A549 (cell line): ENCODE measurements around the gene STIM1. TPM values are rescaled to one million over a fixed set of nuclear protein-coding genes. Genes with fewer than 3 reads are reported as not detected.

ENCODE experiments used
- ATAC-seq, 2 experiments: fragments of 200-7000 bp in 1 of 2; fragments of >200 bp in 1 of 2; cut with Nextera tagmentation in 1 of 2; cut with Tn5 transposase in 1 of 2; 3 replicates each; pipeline versions ENCODE4 v1.8.0 to v1.9.1; 2018 to 2020; ENCODE audit warnings: mild to moderate bottlenecking in 1 of 2, moderate library complexity in 1 of 2
- CTCF ChIA-PET: fragments of 300-600 bp; sonication (Branson Sonifier 250); formaldehyde crosslinking; extraction: SDS; loops from one replicate; lab custom pipeline; 2021; ENCODE audit warnings: antibody characterized with exemption, inconsistent platforms; lab: Yijun Ruan, JAX
- POLR2A ChIA-PET: fragments of 350-600 bp; formaldehyde crosslinking; extraction: SDS; loops from one replicate; lab custom pipeline; 2021; ENCODE audit warnings: antibody characterized with exemption, inconsistent platforms; lab: Yijun Ruan, JAX
- DNase-seq, 2 experiments: peaks; one replicate each; pipeline versions ENCODE4 v3.0.0 to v3.0.0-alpha.2; 2011 to 2016; ENCODE audit warnings: low read depth in 1 of 2, low spot score in 1 of 2
- FAIRE-seq: peaks from 2 replicates; lab custom pipeline; 2011; peaks lifted over from hg19 to GRCh38; lab: Jason Lieb, UNC
- H3K27ac ChIP-seq, 2 experiments: fragments of >200 bp; sonication (Bioruptor Twin); formaldehyde crosslinking; 3 replicates each; pipeline ENCODE4 v1.5.1; 2016 to 2017
- H3K4me1 ChIP-seq: fragments of >200 bp; sonication (Bioruptor Twin); formaldehyde crosslinking; 3 replicates; pipeline ENCODE4 v1.6.1; 2016
- H3K4me2 ChIP-seq: fragments of >200 bp; sonication (Bioruptor Twin); formaldehyde crosslinking; 3 replicates; pipeline ENCODE4 v1.6.1; 2016
- H3K4me3 ChIP-seq: fragments of >200 bp; sonication (Bioruptor Twin); formaldehyde crosslinking; 3 replicates; pipeline ENCODE4 v1.5.1; 2016
- H3K9me3 ChIP-seq: fragments of >200 bp; sonication (Bioruptor Twin); formaldehyde crosslinking; 3 replicates; pipeline ENCODE4 v1.6.1; 2016
- CBX2 ChIP-seq: fragments of 200-600 bp; sonication (generic); IDR thresholded peaks from 2 replicates; pipeline ENCODE4 v1.6.1; 2016; ENCODE audit warnings: low read depth, mild to moderate bottlenecking, borderline replicate concordance
- EHF ChIP-seq: fragments of 250-450 bp; sonication (Bioruptor Pico); IDR thresholded peaks from 2 replicates; pipeline ENCODE4 v1.5.0; 2020; ENCODE audit warnings: mild to moderate bottlenecking
- ESRRA ChIP-seq: fragments of 150-350 bp; IDR thresholded peaks from 2 replicates; pipeline ENCODE4 v1.6.1; 2014; ENCODE audit warnings: mild to moderate bottlenecking, low read length, borderline replicate concordance
- FOSB ChIP-seq: fragments of 250-450 bp; sonication (Bioruptor Pico); IDR thresholded peaks from 2 replicates; pipeline ENCODE4 v1.5.0; 2020; ENCODE audit warnings: mild to moderate bottlenecking, moderate library complexity
- FOXS1 ChIP-seq: fragments of 250-450 bp; sonication (Bioruptor Pico); IDR thresholded peaks from 2 replicates; pipeline ENCODE4 v1.5.0; 2020; ENCODE audit warnings: mild to moderate bottlenecking, moderate library complexity
- HDAC2 ChIP-seq: fragments of 200-600 bp; sonication (generic); IDR thresholded peaks from 2 replicates; pipeline ENCODE4 v1.6.1; 2016
- HOXB13 ChIP-seq: fragments of 250-450 bp; sonication (Bioruptor Pico); IDR thresholded peaks from 2 replicates; pipeline ENCODE4 v1.5.0; 2020; ENCODE audit warnings: low read depth, mild to moderate bottlenecking, moderate library complexity
- KDM1A ChIP-seq: fragments of 200-600 bp; sonication (generic); IDR thresholded peaks from 2 replicates; pipeline ENCODE4 v1.6.1; 2016; ENCODE audit warnings: low read depth, mild to moderate bottlenecking
- KDM5A ChIP-seq: fragments of 200-600 bp; sonication (generic); IDR thresholded peaks from 2 replicates; pipeline ENCODE4 v1.6.1; 2016; ENCODE audit warnings: antibody characterized with exemption, mild to moderate bottlenecking
- NR3C1 ChIP-seq: fragments of >200 bp; sonication (Bioruptor Twin); formaldehyde crosslinking; IDR thresholded peaks from 3 replicates; pipeline ENCODE4 v1.6.1; 2017
- RFX5 ChIP-seq: fragments of 450-650 bp; IDR thresholded peaks from 2 replicates; pipeline ENCODE4 v1.7.1; 2014; ENCODE audit warnings: antibody characterized with exemption, mild to moderate bottlenecking, moderate library complexity
- RNF2 ChIP-seq: fragments of 200-600 bp; sonication (generic); IDR thresholded peaks from 2 replicates; pipeline ENCODE4 v1.6.1; 2016; ENCODE audit warnings: low read depth, mild to moderate bottlenecking, antibody characterized with exemption, moderate library complexity, borderline replicate concordance
- SMC3 ChIP-seq: fragments of >200 bp; sonication (Bioruptor Twin); formaldehyde crosslinking; IDR thresholded peaks from 3 replicates; pipeline ENCODE4 v1.6.1; 2018; ENCODE audit warnings: inconsistent platforms
- SREBF2 ChIP-seq: fragments of 450-650 bp; IDR thresholded peaks from 2 replicates; pipeline ENCODE4 v1.6.1; 2014; ENCODE audit warnings: mild to moderate bottlenecking, moderate library complexity
- WGBS: methylation state at CpG from one replicate; pipeline ENCODE4 v1.1.6; 2017; ENCODE audit errors: missing lambda C conversion rate; 5-methylcytosine and 5-hydroxymethylcytosine counted together
- polyA plus RNA-seq, 4 experiments: library from polyadenylated mRNA; depleted of rRNA in 3 of 4; stranded (reverse); fragments of >200 nt; fragmentation: RNase III in 1 of 4; extraction: RNeasy Plus Mini Kit Qiagen cat#74134 plus additional on column Dnase treatment in 1 of 4; gene quantifications; 2 replicates in 3 of 4; 3 replicates in 1 of 4; pipeline ENCODE4 v1.2.3, GENCODE V29; 2011 to 2017
- TF ChIP-seq, protein P1 (sequence below): IDR thresholded peaks from 2 replicates; pipeline ENCODE4 v1.6.1; 2012
- TF ChIP-seq, protein P2 (sequence below): fragments of 250-450 bp; sonication (Bioruptor Pico); IDR thresholded peaks from 2 replicates; pipeline ENCODE4 v1.5.0; 2021; ENCODE audit warnings: mild to moderate bottlenecking, moderate library complexity, borderline replicate concordance
- TF ChIP-seq, protein P3 (sequence below): fragments of >200 bp; sonication (Bioruptor Twin); formaldehyde crosslinking; IDR thresholded peaks from 3 replicates; pipeline ENCODE4 v1.5.1; 2016
- TF ChIP-seq, protein P4 (sequence below): IDR thresholded peaks from 2 replicates; pipeline ENCODE4 v1.6.1; 2012; ENCODE audit warnings: low read depth, borderline replicate concordance
- TF ChIP-seq, protein P5 (sequence below): fragments of 200-600 bp; sonication (generic); IDR thresholded peaks from 2 replicates; pipeline ENCODE4 v1.6.1; 2016; ENCODE audit warnings: antibody characterized with exemption, mild to moderate bottlenecking, moderate library complexity
- TF ChIP-seq, protein P6 (sequence below): fragments of 450-650 bp; IDR thresholded peaks from 2 replicates; pipeline ENCODE4 v1.6.1; 2014; ENCODE audit warnings: antibody characterized with exemption
- TF ChIP-seq, protein P7 (sequence below): IDR thresholded peaks from 2 replicates; pipeline ENCODE4 v1.6.1; 2012

STIM1 gene
- polyA plus RNA-seq, 2 of the 4 experiments (the other 2 are of a cell fraction): 35.2 to 38.7 TPM

DNA sequence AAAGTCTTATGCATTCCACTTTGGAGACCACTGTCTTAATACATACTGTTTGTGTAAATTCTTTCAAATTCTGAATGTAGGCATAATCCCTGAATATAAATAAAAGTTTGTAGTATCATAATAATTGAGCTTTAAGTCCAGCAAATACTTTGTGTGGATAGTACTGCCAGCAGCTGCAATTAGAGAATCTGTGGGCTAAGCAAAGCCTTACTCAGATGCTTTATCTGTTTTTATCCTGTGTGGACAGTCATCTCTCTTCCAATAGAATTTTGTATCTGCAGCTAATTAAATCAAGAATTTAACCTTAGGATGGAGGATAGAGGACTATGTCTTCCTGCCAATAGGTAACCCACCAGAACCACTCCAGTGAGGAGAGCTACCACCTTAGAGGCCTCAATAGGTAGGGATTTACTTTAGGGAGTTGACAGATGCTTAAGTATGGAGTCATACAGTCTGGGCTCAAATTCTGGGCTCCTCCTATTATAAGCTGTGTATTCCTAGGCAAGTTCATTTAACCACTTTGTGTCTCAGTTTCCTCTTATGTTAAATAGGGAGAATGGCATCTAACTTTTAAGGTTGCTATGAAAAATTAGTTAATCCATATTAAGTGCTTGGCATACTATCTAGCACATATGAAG, 71.1 kb downstream of the STIM1 start:
- no peak overlapping the region for H3K27ac ChIP-seq
- H3K9me3 ChIP-seq: no peaks in the 10 kb centered on the region
- ChIA-PET CTCF (interaction anchor here (0.6 to 4.9 kb wide), 10 partner anchors 10 to 146 kb away, joined by 3 to 22 read pairs (median 4); partner anchors contain the start of gene STIM1), POLR2A (no interaction called here)
- FAIRE-seq (no peak), DNase-seq (no peak), ATAC-seq (peak in 1 of 2 experiments; percentile 51; a peak in 2 of 6 replicates)
- no peak overlapping the region for H3K4me2 ChIP-seq
- H3K4me3 ChIP-seq: no peak overlapping the region
- H3K4me1 ChIP-seq: peaks cover 9% of the 10 kb centered on the region; the same call in 2 of the 3 replicates
- TF ChIP-seq, protein P1, sequence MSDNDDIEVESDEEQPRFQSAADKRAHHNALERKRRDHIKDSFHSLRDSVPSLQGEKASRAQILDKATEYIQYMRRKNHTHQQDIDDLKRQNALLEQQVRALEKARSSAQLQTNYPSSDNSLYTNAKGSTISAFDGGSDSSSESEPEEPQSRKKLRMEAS: no peak
- TF ChIP-seq CBX2 (no peak), SREBF2 (no peak), HOXB13 (no peak), KDM1A (no peak), ESRRA (no peak), RFX5 (no peak)
- TF ChIP-seq, protein P2, sequence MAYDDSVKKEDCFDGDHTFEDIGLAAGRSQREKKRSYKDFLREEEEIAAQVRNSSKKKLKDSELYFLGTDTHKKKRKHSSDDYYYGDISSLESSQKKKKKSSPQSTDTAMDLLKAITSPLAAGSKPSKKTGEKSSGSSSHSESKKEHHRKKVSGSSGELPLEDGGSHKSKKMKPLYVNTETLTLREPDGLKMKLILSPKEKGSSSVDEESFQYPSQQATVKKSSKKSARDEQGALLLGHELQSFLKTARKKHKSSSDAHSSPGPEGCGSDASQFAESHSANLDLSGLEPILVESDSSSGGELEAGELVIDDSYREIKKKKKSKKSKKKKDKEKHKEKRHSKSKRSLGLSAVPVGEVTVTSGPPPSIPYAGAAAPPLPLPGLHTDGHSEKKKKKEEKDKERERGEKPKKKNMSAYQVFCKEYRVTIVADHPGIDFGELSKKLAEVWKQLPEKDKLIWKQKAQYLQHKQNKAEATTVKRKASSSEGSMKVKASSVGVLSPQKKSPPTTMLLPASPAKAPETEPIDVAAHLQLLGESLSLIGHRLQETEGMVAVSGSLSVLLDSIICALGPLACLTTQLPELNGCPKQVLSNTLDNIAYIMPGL (CRISPR knock-in tag): no peak

DNA sequence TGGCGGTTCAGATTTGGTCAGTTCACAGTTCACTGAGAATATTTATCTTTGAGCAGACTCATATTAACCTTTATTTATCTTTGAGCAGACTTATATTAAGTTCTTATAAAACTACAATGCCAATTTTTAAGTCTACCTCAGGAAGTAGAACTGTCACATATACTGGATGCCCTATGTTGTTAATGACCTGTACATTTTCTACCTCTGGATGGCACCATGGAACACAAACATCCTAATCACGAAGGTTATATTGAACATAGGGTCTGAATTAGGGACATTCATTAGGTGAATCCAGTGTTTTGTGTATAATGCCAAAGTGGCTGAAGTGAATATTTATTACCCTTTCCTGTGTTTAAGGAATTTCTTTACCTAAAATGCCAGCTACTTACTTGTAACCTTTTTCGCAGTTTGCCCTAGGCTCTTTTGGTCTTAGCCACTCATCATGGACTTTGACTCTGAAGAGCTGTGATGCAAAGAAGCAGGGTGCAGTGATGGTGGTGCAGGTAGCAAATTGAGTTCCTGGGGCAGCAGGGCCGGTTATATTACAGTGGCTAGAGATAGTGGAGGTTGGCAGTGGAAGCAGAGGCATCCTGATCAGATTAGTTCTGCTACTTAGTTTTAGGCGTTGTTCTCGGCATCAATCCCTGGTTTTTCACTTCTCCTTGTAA, 71.8 kb downstream of the STIM1 start:
- ATAC-seq (peak in 1 of 2 experiments; percentile 39; a peak in 1 of 6 replicates), FAIRE-seq (no peak), DNase-seq (no peak)
- ChIA-PET CTCF (interaction anchor here (0.6 to 4.9 kb wide), 8 partner anchors 11 to 145 kb away, joined by 3 to 22 read pairs (median 4); partner anchors contain the start of gene STIM1), POLR2A (no interaction called here)
- H3K4me1 ChIP-seq: peaks cover 9% of the 10 kb centered on the region; the same call in 2 of the 3 replicates
- no peak overlapping the region for H3K27ac ChIP-seq
- H3K4me3 ChIP-seq: no peak overlapping the region
- H3K4me2 ChIP-seq: no peak overlapping the region
- no peak for TF ChIP-seq RNF2
- TF ChIP-seq, protein P3, sequence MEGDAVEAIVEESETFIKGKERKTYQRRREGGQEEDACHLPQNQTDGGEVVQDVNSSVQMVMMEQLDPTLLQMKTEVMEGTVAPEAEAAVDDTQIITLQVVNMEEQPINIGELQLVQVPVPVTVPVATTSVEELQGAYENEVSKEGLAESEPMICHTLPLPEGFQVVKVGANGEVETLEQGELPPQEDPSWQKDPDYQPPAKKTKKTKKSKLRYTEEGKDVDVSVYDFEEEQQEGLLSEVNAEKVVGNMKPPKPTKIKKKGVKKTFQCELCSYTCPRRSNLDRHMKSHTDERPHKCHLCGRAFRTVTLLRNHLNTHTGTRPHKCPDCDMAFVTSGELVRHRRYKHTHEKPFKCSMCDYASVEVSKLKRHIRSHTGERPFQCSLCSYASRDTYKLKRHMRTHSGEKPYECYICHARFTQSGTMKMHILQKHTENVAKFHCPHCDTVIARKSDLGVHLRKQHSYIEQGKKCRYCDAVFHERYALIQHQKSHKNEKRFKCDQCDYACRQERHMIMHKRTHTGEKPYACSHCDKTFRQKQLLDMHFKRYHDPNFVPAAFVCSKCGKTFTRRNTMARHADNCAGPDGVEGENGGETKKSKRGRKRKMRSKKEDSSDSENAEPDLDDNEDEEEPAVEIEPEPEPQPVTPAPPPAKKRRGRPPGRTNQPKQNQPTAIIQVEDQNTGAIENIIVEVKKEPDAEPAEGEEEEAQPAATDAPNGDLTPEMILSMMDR: 0 out of 3 replicates have a peak, but pooled peaks have one; percentile 9
- no peaks in the 10 kb centered on the region for H3K9me3 ChIP-seq
- WGBS: 87% methylated on average over 6 of the region's 6 CpGs

DNA sequence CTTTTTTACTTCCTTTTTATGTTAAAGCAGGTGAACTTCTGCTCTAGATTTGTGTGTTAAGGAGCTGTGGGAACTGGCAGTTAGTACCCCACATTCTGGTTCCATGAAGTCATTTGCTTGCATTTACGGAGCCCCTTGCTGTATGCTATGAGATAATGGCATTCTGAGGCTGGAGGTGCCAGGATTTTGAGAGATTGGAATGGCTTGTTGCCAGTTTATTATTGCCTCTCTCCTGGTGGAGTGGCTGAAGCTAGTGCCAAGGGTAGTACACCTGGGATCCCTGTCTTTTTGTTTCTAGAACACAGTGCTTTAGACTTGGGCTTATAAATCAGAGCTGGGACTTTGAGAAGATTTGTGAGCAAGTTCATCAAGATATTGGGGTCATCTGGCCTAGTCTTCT, 73.8 kb downstream of the STIM1 start:
- DNase-seq (no peak), FAIRE-seq (no peak), ATAC-seq (no peak)
- H3K4me3 ChIP-seq: no peak overlapping the region
- no peaks in the 10 kb centered on the region for H3K9me3 ChIP-seq
- TF ChIP-seq KDM5A (no peak), FOXS1 (CRISPR knock-in tag) (no peak), ESRRA (no peak), EHF (no peak), SMC3 (no peak), NR3C1 (no peak), FOSB (CRISPR knock-in tag) (no peak), HDAC2 (no peak)
- TF ChIP-seq, protein P4, sequence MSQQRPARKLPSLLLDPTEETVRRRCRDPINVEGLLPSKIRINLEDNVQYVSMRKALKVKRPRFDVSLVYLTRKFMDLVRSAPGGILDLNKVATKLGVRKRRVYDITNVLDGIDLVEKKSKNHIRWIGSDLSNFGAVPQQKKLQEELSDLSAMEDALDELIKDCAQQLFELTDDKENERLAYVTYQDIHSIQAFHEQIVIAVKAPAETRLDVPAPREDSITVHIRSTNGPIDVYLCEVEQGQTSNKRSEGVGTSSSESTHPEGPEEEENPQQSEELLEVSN: no peak
- TF ChIP-seq, protein P5, sequence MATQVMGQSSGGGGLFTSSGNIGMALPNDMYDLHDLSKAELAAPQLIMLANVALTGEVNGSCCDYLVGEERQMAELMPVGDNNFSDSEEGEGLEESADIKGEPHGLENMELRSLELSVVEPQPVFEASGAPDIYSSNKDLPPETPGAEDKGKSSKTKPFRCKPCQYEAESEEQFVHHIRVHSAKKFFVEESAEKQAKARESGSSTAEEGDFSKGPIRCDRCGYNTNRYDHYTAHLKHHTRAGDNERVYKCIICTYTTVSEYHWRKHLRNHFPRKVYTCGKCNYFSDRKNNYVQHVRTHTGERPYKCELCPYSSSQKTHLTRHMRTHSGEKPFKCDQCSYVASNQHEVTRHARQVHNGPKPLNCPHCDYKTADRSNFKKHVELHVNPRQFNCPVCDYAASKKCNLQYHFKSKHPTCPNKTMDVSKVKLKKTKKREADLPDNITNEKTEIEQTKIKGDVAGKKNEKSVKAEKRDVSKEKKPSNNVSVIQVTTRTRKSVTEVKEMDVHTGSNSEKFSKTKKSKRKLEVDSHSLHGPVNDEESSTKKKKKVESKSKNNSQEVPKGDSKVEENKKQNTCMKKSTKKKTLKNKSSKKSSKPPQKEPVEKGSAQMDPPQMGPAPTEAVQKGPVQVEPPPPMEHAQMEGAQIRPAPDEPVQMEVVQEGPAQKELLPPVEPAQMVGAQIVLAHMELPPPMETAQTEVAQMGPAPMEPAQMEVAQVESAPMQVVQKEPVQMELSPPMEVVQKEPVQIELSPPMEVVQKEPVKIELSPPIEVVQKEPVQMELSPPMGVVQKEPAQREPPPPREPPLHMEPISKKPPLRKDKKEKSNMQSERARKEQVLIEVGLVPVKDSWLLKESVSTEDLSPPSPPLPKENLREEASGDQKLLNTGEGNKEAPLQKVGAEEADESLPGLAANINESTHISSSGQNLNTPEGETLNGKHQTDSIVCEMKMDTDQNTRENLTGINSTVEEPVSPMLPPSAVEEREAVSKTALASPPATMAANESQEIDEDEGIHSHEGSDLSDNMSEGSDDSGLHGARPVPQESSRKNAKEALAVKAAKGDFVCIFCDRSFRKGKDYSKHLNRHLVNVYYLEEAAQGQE: no peak
- TF ChIP-seq, protein P6, sequence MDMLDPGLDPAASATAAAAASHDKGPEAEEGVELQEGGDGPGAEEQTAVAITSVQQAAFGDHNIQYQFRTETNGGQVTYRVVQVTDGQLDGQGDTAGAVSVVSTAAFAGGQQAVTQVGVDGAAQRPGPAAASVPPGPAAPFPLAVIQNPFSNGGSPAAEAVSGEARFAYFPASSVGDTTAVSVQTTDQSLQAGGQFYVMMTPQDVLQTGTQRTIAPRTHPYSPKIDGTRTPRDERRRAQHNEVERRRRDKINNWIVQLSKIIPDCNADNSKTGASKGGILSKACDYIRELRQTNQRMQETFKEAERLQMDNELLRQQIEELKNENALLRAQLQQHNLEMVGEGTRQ: no peak
- TF ChIP-seq, protein P7, sequence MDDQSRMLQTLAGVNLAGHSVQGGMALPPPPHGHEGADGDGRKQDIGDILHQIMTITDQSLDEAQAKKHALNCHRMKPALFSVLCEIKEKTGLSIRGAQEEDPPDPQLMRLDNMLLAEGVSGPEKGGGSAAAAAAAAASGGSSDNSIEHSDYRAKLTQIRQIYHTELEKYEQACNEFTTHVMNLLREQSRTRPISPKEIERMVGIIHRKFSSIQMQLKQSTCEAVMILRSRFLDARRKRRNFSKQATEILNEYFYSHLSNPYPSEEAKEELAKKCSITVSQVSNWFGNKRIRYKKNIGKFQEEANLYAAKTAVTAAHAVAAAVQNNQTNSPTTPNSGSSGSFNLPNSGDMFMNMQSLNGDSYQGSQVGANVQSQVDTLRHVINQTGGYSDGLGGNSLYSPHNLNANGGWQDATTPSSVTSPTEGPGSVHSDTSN: no peak
- H3K4me2 ChIP-seq: no peak overlapping the region
- CTCF ChIA-PET: interaction anchor here (1.1 to 3.2 kb wide), 3 partner anchors 74 to 143 kb away, joined by 5 to 7 read pairs (median 7); partner anchors contain the start of gene STIM1
- POLR2A ChIA-PET: no interaction called here
- peaks cover 9% of the 10 kb centered on the region; the same call in 2 of the 3 replicates for H3K4me1 ChIP-seq
- H3K27ac ChIP-seq: no peak overlapping the region
- 93% methylated on average over 1 of the region's 1 CpG for WGBS
